IPS-20b (cell line): ENCODE measurements around the gene TMEM175.

Experiments
- H3K27ac ChIP-seq: one replicate; pipeline ENCODE4 v1.5.1; 2013; ENCODE audit warnings: low read length
- H3K27me3 ChIP-seq: 2 replicates; pipeline ENCODE4 v1.6.1; 2013; ENCODE audit warnings: mild to moderate bottlenecking, low read length, inconsistent platforms; ENCODE audit not compliant: insufficient read depth
- H3K36me3 ChIP-seq: 2 replicates; pipeline ENCODE4 v1.6.1; 2013; ENCODE audit warnings: low read depth, mild to moderate bottlenecking, inconsistent platforms, low read length, moderate library complexity; ENCODE audit not compliant: insufficient read depth
- H3K4me1 ChIP-seq: 2 replicates; pipeline ENCODE4 v1.6.1; 2013; ENCODE audit warnings: mild to moderate bottlenecking, control low read depth, inconsistent platforms, low read length, moderate library complexity; ENCODE audit not compliant: insufficient read depth
- H3K4me3 ChIP-seq: 2 replicates; pipeline ENCODE4 v1.5.1; 2013; ENCODE audit warnings: mild to moderate bottlenecking, low read length, inconsistent platforms
- H3K9ac ChIP-seq: 2 replicates; pipeline ENCODE4 v1.6.1; 2013; ENCODE audit warnings: low read depth, mild to moderate bottlenecking, inconsistent platforms, low read length, moderate library complexity
- H3K9me3 ChIP-seq: 2 replicates; pipeline ENCODE4 v1.6.1; 2013; ENCODE audit warnings: mild to moderate bottlenecking, low read depth, low read length, inconsistent platforms; ENCODE audit not compliant: insufficient read depth

The TMEM175 gene

GRCh38 chr4:950136-951020 lies 18.1 kb downstream of the TMEM175 start:
- H3K27me3 ChIP-seq: peaks cover 12% of the 10 kb centered on the region; the same call in 1 of the 2 replicates

GRCh38 chr4:951186-951585 lies 18.9 kb downstream of the TMEM175 start:
- no peak overlapping the region for H3K27ac ChIP-seq
- no peaks in the 10 kb centered on the region for H3K4me1 ChIP-seq
- H3K36me3 ChIP-seq: no peaks in the 10 kb centered on the region
- no peak overlapping the region for H3K4me3 ChIP-seq
- H3K9ac ChIP-seq: no peak overlapping the region
- H3K27me3 ChIP-seq: peaks cover 4% of the 10 kb centered on the region; the same call in 1 of the 2 replicates
- H3K9me3 ChIP-seq: no peaks in the 10 kb centered on the region

More at GRCh38 chr4:950136-951020, 18.1 kb downstream of the TMEM175 start:
- Histone ChIP-seq H3K9me3 (no peaks in the 10 kb centered on the region), H3K27ac (no peak overlapping the region), H3K4me1 (peaks cover 4% of the 10 kb centered on the region), H3K36me3 (no peaks in the 10 kb centered on the region), H3K9ac (no peak overlapping the region), H3K4me3 (no peak overlapping the region)

GRCh38 chr4:951594-952468 lies 19.6 kb downstream of the TMEM175 start:
- Histone ChIP-seq H3K9me3 (no peaks in the 10 kb centered on the region), H3K4me3 (no peak overlapping the region)

GRCh38 chr4:952881-953573 lies 20.8 kb downstream of the TMEM175 start:
- no peaks in the 10 kb centered on the region for H3K4me1 ChIP-seq
- no peak overlapping the region for H3K9ac ChIP-seq
- no peaks in the 10 kb centered on the region for H3K9me3 ChIP-seq
- H3K4me3 ChIP-seq: no peak overlapping the region
- no peak overlapping the region for H3K27ac ChIP-seq
- H3K27me3 ChIP-seq: no peaks in the 10 kb centered on the region
- H3K36me3 ChIP-seq: no peaks in the 10 kb centered on the region

More at GRCh38 chr4:951594-952468, 19.6 kb downstream of the TMEM175 start:
- no peak overlapping the region for H3K9ac ChIP-seq
- H3K27ac ChIP-seq: no peak overlapping the region
- no peaks in the 10 kb centered on the region for H3K4me1 ChIP-seq
- H3K36me3 ChIP-seq: no peaks in the 10 kb centered on the region
- H3K27me3 ChIP-seq: no peaks in the 10 kb centered on the region

GRCh38 chr4:953574-953915 lies 21.3 kb downstream of the TMEM175 start:
- H3K36me3 ChIP-seq: no peaks in the 10 kb centered on the region
- H3K27ac ChIP-seq: no peak overlapping the region
- H3K4me1 ChIP-seq: no peaks in the 10 kb centered on the region
- H3K27me3 ChIP-seq: no peaks in the 10 kb centered on the region
- H3K9ac ChIP-seq: no peak overlapping the region
- no peak overlapping the region for H3K4me3 ChIP-seq
- H3K9me3 ChIP-seq: no peaks in the 10 kb centered on the region

GRCh38 chr4:954211-955020 lies 22.2 kb downstream of the TMEM175 start:
- no peak overlapping the region for H3K27ac ChIP-seq
- no peaks in the 10 kb centered on the region for H3K36me3 ChIP-seq
- no peaks in the 10 kb centered on the region for H3K27me3 ChIP-seq
- H3K4me1 ChIP-seq: no peaks in the 10 kb centered on the region
- no peak overlapping the region for H3K9ac ChIP-seq
- H3K9me3 ChIP-seq: no peaks in the 10 kb centered on the region
- H3K4me3 ChIP-seq: no peak overlapping the region

- no peak overlapping the region for H3K27ac ChIP-seq
- H3K27me3 ChIP-seq: no peaks in the 10 kb centered on the region
- H3K9me3 ChIP-seq: no peaks in the 10 kb centered on the region
- no peak overlapping the region for H3K4me3 ChIP-seq
- no peak overlapping the region for H3K9ac ChIP-seq
- H3K4me1 ChIP-seq: no peaks in the 10 kb centered on the region
- no peaks in the 10 kb centered on the region for H3K36me3 ChIP-seq
Observed at GRCh38 chr4:955161-955921, 23.1 kb downstream of the TMEM175 start.

GRCh38 chr4:955931-956381 lies 23.7 kb downstream of the TMEM175 start:
- no peak overlapping the region for H3K4me3 ChIP-seq
- no peaks in the 10 kb centered on the region for H3K27me3 ChIP-seq
- no peak overlapping the region for H3K27ac ChIP-seq
- no peaks in the 10 kb centered on the region for H3K9me3 ChIP-seq
- no peaks in the 10 kb centered on the region for H3K4me1 ChIP-seq
- H3K9ac ChIP-seq: no peak overlapping the region
- H3K36me3 ChIP-seq: no peaks in the 10 kb centered on the region

- H3K4me3 ChIP-seq: no peak overlapping the region
- no peaks in the 10 kb centered on the region for H3K9me3 ChIP-seq
- H3K27me3 ChIP-seq: no peaks in the 10 kb centered on the region
- no peak overlapping the region for H3K9ac ChIP-seq
- H3K27ac ChIP-seq: no peak overlapping the region
- H3K36me3 ChIP-seq: no peaks in the 10 kb centered on the region
- no peaks in the 10 kb centered on the region for H3K4me1 ChIP-seq
Observed at GRCh38 chr4:956531-957230, 24.4 kb downstream of the TMEM175 start.

GRCh38 chr4:957231-957580 lies 24.9 kb downstream of the TMEM175 start:
- no peaks in the 10 kb centered on the region for H3K27me3 ChIP-seq
- no peak overlapping the region for H3K4me3 ChIP-seq
- H3K9me3 ChIP-seq: no peaks in the 10 kb centered on the region
- H3K27ac ChIP-seq: no peak overlapping the region
- H3K4me1 ChIP-seq: no peaks in the 10 kb centered on the region
- H3K36me3 ChIP-seq: no peaks in the 10 kb centered on the region
- no peak overlapping the region for H3K9ac ChIP-seq
